Uterus (tissue), 4 donors: ENCODE data around the gene AVPI1. TPM values are rescaled to one million over a fixed set of nuclear protein-coding genes. Genes with fewer than 3 reads are reported as not detected.
"Not testable (repeated sequence)": the region's sequence is repeated elsewhere in the genome, so short reads cannot be mapped to it uniquely, and the experiment has no call there.

Experiments
- DNase-seq, 2 donors: peaks; one replicate each; pipeline ENCODE4 v3.0.0-alpha.2; 2019 to 2020
- H3K27ac ChIP-seq, 2 donors: fragments of 200-600 bp; sonication (generic); 1 replicate in 1 of 2; 2 replicates in 1 of 2; pipeline ENCODE4 v1.5.1; 2016 to 2018
- H3K27me3 ChIP-seq, 2 donors: fragments of 200-600 bp; sonication (generic); one replicate each; pipeline ENCODE4 v1.5.1; 2018 to 2019; ENCODE audit warnings: control low read depth in 1 of 2
- H3K36me3 ChIP-seq, 2 donors: fragments of 200-600 bp; sonication (generic); one replicate each; pipeline ENCODE4 v1.5.1; 2019; ENCODE audit warnings: control low read depth in 1 of 2
- H3K4me1 ChIP-seq, 2 donors: fragments of 200-600 bp; sonication (generic); one replicate each; pipeline ENCODE4 v1.5.1; 2018 to 2019; ENCODE audit warnings: control low read depth in 1 of 2
- H3K4me3 ChIP-seq, 2 donors: fragments of 200-600 bp; sonication (generic); 1 replicate in 1 of 2; 2 replicates in 1 of 2; pipeline ENCODE4 v1.5.1; 2018 to 2019; ENCODE audit warnings: mild to moderate bottlenecking in 1 of 2
- H3K9me3 ChIP-seq, 2 donors: fragments of 200-600 bp; sonication (generic); one replicate each; pipeline ENCODE4 v1.5.1; 2019; ENCODE audit warnings: control low read depth in 1 of 2
- CTCF ChIP-seq, 4 experiments: fragments of 200-600 bp in 2 of 4; fragments of 450-650 bp in 2 of 4; sonication (generic) in 2 of 4; IDR thresholded peaks; one replicate each; pipeline ENCODE4 v1.5.1; 2016 to 2019; ENCODE audit warnings: antibody characterized with exemption in 4 of 4, mild to moderate bottlenecking in 2 of 4, moderate library complexity in 1 of 4
- POLR2A ChIP-seq, 2 donors: fragments of 450-650 bp; IDR thresholded peaks; one replicate each; pipeline ENCODE4 v1.6.1; 2016; ENCODE audit warnings: antibody characterized with exemption in 2 of 2, mild to moderate bottlenecking in 1 of 2, moderate library complexity in 1 of 2
- intact Hi-C: fragments of 100-400 bp; cut with DNase I; formaldehyde crosslinking; loops from one replicate; pipeline ENCODE4 v1.15.1; 2023; ENCODE audit warnings: low total_unique reads
- total RNA-seq, 4 donors: library from RNA; depleted of rRNA in 3 of 4; stranded (reverse); fragments of >200 nt in 3 of 4; gene quantifications; one replicate each; pipeline versions ENCODE4 v1.1.0 to v1.2.4, GENCODE V29; 2014 to 2023
- donor health status: DM: yes; HTN: yes; CAD: no.

AVPI1 gene
- total RNA-seq, 4 donors from 2014 or later, result 0.51 to 15.1 (median 10.8) TPM

- H3K9me3 ChIP-seq, result no peaks in the 10 kb centered on the region
- peak overlapping the region in 1 of 2 donors; percentile 5 for H3K27ac ChIP-seq
- no peak overlapping the region for H3K4me3 ChIP-seq
- no peaks in the 10 kb centered on the region for H3K36me3 ChIP-seq
- no peak for DNase-seq
- TF ChIP-seq CTCF (IDR thresholded peaks at IDR 0.05) (no peak), POLR2A (IDR thresholded peaks at IDR 0.05) (no peak)
- H3K27me3 ChIP-seq, result no peaks in the 10 kb centered on the region
- H3K4me1 ChIP-seq, result no peaks in the 10 kb centered on the region
- intact Hi-C loops, result no loop called here
Observed at GRCh38 chr10:97648562-97649404, 38.3 kb downstream of the AVPI1 start.

GRCh38 chr10:97647556-97647955 is 39.5 kb downstream of the AVPI1 start:
- intact Hi-C loops, result no loop called here
- no peaks in the 10 kb centered on the region for H3K9me3 ChIP-seq
- H3K4me1 ChIP-seq, result no peaks in the 10 kb centered on the region
- no peaks in the 10 kb centered on the region for H3K27me3 ChIP-seq
- no peak for DNase-seq
- H3K4me3 ChIP-seq, result no peak overlapping the region
- no peak for TF ChIP-seq POLR2A (IDR thresholded peaks at IDR 0.05)
- no peak for TF ChIP-seq CTCF (IDR thresholded peaks at IDR 0.05)
- no peak overlapping the region for H3K27ac ChIP-seq
- H3K36me3 ChIP-seq, result no peaks in the 10 kb centered on the region

GRCh38 chr10:97644936-97645335 is 42.1 kb downstream of the AVPI1 start:
- Histone ChIP-seq H3K27me3 (no peaks in the 10 kb centered on the region), H3K36me3 (no peaks in the 10 kb centered on the region), H3K9me3 (no peaks in the 10 kb centered on the region), H3K4me3 (no peak overlapping the region), H3K27ac (no peak overlapping the region), H3K4me1 (peaks cover 0 to 11% of the 10 kb centered on the region in 2 donors)
- intact Hi-C loops, result no loop called here
- TF ChIP-seq CTCF (IDR thresholded peaks at IDR 0.05) (no peak), POLR2A (IDR thresholded peaks at IDR 0.05) (no peak)
- no peak for DNase-seq

DNA sequence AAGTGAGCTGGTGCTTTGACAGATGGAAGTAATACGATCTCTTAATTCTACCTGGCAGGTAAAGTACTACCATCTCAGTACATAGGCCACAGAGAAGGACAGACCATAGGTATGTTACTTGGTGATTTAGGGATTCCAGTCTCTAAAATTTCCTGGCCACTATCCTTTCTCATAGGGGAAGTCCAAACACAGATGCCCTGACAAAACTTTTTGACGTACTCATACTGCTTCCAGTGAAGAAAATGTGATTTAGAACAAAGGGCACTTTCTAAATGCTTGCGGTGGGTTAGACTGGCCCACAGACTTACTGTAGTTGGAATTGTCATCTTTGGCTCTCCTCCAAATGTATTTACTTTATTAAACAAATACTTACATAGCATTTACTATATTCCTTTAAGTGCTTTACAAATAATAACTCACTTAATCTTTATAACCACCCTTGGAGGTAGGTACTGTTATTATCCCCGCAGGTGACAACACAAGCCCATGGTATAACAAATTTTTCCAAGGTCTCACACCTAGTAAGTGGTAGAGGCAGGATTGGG is 43.5 kb downstream of the AVPI1 start:
- intact Hi-C loops, result no loop called here
- Histone ChIP-seq H3K27me3 (no peaks in the 10 kb centered on the region), H3K27ac (no peak overlapping the region), H3K36me3 (no peaks in the 10 kb centered on the region), H3K9me3 (no peaks in the 10 kb centered on the region), H3K4me1 (peaks cover 0 to 11% of the 10 kb centered on the region in 2 donors), H3K4me3 (no peak overlapping the region)
- DNase-seq, result no peak
- no peak for TF ChIP-seq POLR2A (IDR thresholded peaks at IDR 0.05)
- TF ChIP-seq CTCF (IDR thresholded peaks at IDR 0.05), result no peak

DNA sequence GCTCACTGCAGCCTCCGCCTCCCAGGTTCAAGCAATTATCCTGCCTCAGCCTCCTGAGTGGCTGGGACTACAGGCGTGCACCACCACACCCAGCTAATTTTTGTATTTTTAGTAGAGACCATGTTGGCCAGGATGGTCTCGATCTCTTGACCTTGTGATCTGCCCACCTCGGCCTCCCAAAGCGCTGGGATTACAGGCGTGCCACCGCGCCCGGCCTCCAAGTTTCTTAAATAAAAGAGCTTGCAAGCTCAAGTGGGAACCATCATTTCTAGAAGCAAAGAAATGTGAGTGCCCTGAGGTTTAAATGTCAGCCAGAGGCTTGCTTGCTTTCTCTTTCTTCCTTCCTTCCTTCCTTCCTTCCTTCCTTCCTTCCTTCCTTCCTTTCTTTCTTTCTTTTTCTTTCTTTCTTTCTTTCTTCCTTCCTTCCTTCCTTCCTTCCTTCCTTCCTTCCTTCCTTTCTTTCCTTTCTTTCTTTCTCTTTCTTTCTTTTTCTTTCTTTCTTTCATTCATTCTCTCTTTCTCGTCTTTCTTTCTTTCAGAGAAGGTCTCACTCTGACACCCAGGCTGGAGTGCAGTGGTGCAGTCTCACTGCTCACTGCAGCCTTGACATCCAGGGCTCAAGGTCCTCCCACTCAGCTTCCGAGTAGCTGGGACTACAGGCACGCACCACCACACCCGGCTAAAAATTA is 44.4 kb downstream of the AVPI1 start:
- Histone ChIP-seq H3K4me1 (peaks cover 0 to 11% of the 10 kb centered on the region in 2 donors), H3K27ac (peak overlapping the region in 1 of 2 donors; percentile 14)
- DNase-seq, intact Hi-C loops, H3K27me3 ChIP-seq, H3K36me3 ChIP-seq, H3K9me3 ChIP-seq, H3K4me3 ChIP-seq: not testable (repeated sequence)
